ENCODE results near the gene ERMAP. TPM values are rescaled to one million over a fixed set of nuclear protein-coding genes. Genes with fewer than 3 reads are reported as not detected.

ERMAP gene
- total and polyA plus RNA-seq, 2 experiments from 2014 or later: 1.2 to 2.2 TPM

DNA sequence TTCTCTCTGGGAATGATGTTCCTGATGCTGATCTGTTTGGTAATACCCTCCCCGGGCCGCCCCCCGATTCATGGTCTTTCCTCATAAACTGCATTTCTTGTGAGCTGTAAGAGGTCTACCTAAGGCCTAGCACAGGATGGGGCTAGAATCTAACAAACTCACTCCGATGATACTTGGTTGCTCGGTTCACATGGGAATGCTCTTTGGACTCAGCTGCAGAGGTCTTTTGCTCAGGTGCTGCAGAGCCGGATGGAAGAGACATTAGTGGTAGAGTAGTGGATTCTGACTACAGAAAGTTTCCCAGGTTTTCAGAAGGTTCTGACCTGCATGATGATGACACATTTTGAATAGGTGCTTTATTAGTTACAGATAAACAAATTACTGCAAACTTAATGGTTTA is 40.4 kb upstream of the ERMAP start:
- Mint-ChIP-seq H3K27me3 (ENCODE audit: insufficient read depth, low read depth, poor library complexity) (peaks cover 6% of the 10 kb centered on the region), H3K9me3 (no peaks in the 10 kb centered on the region; the same call in 2 of the 3 replicates), H3K4me3 (no peak overlapping the region), H3K36me3 (ENCODE audit: low read depth) (peaks cover 50% of the 10 kb centered on the region), H3K27ac (no peak overlapping the region), H3K4me1 (0 out of 3 replicates have a peak, but pooled peaks cover 4% of the 10 kb centered on the region)
- Histone ChIP-seq H3K9me2 (ENCODE audit: insufficient read depth) (no peaks in the 10 kb centered on the region), H3K4me1 (ENCODE audit: insufficient read depth) (peaks cover 13% of the 10 kb centered on the region), H3K79me2 (replicated peaks; ENCODE audit: insufficient read depth) (peaks cover 19% of the 10 kb centered on the region), H3K27ac (ENCODE audit: low read depth) (no peak overlapping the region), H2AFZ (no peak overlapping the region), H3K36me3 (ENCODE audit: insufficient read depth) (peaks cover 18% of the 10 kb centered on the region), H3K4me3 (no peak overlapping the region), H3F3A (replicated peaks; ENCODE audit: low read depth) (0 out of 2 replicates have a peak, but pooled peaks cover under 1% of the 10 kb centered on the region), H3K4me2 (no peak overlapping the region), H4K20me1 (replicated peaks; ENCODE audit: insufficient read depth) (peaks cover 8% of the 10 kb centered on the region; the same call in 1 of the 2 replicates), H3K27me3 (ENCODE audit: insufficient read depth) (no peaks in the 10 kb centered on the region)
- ATAC-seq (no peak), DNase-seq (ENCODE audit: low spot score) (no peak)
- no peak for TF ChIP-seq STAT1 (IDR thresholded peaks at IDR 0.05; ENCODE audit: unreplicated experiment)
- TF ChIP-seq JUNB (IDR thresholded peaks at IDR 0.05; ENCODE audit: unreplicated experiment): no peak
- TF ChIP-seq, protein P1, sequence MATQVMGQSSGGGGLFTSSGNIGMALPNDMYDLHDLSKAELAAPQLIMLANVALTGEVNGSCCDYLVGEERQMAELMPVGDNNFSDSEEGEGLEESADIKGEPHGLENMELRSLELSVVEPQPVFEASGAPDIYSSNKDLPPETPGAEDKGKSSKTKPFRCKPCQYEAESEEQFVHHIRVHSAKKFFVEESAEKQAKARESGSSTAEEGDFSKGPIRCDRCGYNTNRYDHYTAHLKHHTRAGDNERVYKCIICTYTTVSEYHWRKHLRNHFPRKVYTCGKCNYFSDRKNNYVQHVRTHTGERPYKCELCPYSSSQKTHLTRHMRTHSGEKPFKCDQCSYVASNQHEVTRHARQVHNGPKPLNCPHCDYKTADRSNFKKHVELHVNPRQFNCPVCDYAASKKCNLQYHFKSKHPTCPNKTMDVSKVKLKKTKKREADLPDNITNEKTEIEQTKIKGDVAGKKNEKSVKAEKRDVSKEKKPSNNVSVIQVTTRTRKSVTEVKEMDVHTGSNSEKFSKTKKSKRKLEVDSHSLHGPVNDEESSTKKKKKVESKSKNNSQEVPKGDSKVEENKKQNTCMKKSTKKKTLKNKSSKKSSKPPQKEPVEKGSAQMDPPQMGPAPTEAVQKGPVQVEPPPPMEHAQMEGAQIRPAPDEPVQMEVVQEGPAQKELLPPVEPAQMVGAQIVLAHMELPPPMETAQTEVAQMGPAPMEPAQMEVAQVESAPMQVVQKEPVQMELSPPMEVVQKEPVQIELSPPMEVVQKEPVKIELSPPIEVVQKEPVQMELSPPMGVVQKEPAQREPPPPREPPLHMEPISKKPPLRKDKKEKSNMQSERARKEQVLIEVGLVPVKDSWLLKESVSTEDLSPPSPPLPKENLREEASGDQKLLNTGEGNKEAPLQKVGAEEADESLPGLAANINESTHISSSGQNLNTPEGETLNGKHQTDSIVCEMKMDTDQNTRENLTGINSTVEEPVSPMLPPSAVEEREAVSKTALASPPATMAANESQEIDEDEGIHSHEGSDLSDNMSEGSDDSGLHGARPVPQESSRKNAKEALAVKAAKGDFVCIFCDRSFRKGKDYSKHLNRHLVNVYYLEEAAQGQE (IDR thresholded peaks at IDR 0.05; ENCODE audit: unreplicated experiment): no peak
- no peak for TF ChIP-seq CTCF (conservative IDR thresholded peaks at IDR 0.05; ENCODE audit: low read depth in 2 of 2)
- no peak for TF ChIP-seq ZNF114 (CRISPR knock-in tag; IDR thresholded peaks at IDR 0.05)
- TF ChIP-seq ZNF331 (CRISPR knock-in tag; IDR thresholded peaks at IDR 0.05; ENCODE audit: low read depth): no peak
- TF ChIP-seq, protein P2, sequence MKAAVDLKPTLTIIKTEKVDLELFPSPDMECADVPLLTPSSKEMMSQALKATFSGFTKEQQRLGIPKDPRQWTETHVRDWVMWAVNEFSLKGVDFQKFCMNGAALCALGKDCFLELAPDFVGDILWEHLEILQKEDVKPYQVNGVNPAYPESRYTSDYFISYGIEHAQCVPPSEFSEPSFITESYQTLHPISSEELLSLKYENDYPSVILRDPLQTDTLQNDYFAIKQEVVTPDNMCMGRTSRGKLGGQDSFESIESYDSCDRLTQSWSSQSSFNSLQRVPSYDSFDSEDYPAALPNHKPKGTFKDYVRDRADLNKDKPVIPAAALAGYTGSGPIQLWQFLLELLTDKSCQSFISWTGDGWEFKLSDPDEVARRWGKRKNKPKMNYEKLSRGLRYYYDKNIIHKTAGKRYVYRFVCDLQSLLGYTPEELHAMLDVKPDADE (IDR thresholded peaks at IDR 0.05): no peak
- no peak for TF ChIP-seq POLR2AphosphoS5 (IDR thresholded peaks at IDR 0.05; ENCODE audit: low read depth)
- TF ChIP-seq CREB1 (CRISPR knock-in tag; IDR thresholded peaks at IDR 0.05; ENCODE audit: low read depth): no peak

DNA sequence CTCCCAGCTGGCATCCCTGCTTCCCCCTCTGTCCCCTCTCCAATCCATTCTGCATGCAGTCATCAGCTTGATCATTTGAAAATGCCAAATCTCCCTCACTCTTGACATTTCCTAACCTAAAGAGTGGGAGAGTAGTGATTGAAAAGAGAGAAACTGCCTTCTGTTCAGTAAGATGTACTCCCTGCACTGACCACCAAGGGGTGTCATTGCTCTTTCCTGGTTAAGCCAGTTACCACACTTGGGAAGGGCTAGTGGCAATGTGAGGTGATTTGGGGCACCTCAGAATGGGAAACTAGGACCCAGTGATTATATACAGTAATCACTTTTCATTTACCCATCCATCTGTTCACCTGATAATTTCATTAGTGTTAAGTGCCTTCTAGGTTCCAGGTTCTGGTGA is 39.1 kb upstream of the ERMAP start:
- H3K36me3 Mint-ChIP-seq (ENCODE audit: low read depth): peaks cover 54% of the 10 kb centered on the region
- no peak for TF ChIP-seq ZNF114 (CRISPR knock-in tag; IDR thresholded peaks at IDR 0.05)
- peak; percentile 81 to 95 for TF ChIP-seq CTCF (conservative IDR thresholded peaks at IDR 0.05; ENCODE audit: low read depth in 2 of 2)
- H3K36me3 ChIP-seq (ENCODE audit: insufficient read depth): peaks cover 18% of the 10 kb centered on the region

More for the DNA sequence above, 39.1 kb upstream of the ERMAP start:
- H3K4me1 ChIP-seq (ENCODE audit: insufficient read depth): peaks cover 3% of the 10 kb centered on the region
- ATAC-seq: peak; percentile 93
- H3K4me3 ChIP-seq: no peak overlapping the region
- DNase-seq (ENCODE audit: low spot score): peak; percentile 77
- no peak overlapping the region for H3K27ac Mint-ChIP-seq
- H3K9me3 Mint-ChIP-seq: no peaks in the 10 kb centered on the region; the same call in 2 of the 3 replicates
- 0 out of 2 replicates have a peak, but pooled peaks cover 4% of the 10 kb centered on the region for H3F3A ChIP-seq (replicated peaks; ENCODE audit: low read depth)
- no peaks in the 10 kb centered on the region for H3K27me3 ChIP-seq (ENCODE audit: insufficient read depth)
- no peaks in the 10 kb centered on the region for H3K9me2 ChIP-seq (ENCODE audit: insufficient read depth)
- H3K27ac ChIP-seq (ENCODE audit: low read depth): no peak overlapping the region
- H2AFZ ChIP-seq: no peak overlapping the region
- no peak overlapping the region for H3K4me2 ChIP-seq
- no peak overlapping the region for H3K4me3 Mint-ChIP-seq
- peaks cover 7% of the 10 kb centered on the region for H3K79me2 ChIP-seq (replicated peaks; ENCODE audit: insufficient read depth)
- H3K4me1 Mint-ChIP-seq: no peaks in the 10 kb centered on the region
- peaks cover 6% of the 10 kb centered on the region for H3K27me3 Mint-ChIP-seq (ENCODE audit: insufficient read depth, low read depth, poor library complexity)
- H4K20me1 ChIP-seq (replicated peaks; ENCODE audit: insufficient read depth): no peaks in the 10 kb centered on the region

Measured in GM23338 (cell line).